Measurements from ENCODE around the gene ZNF555.
"Not testable (repeated sequence)": the region's sequence is repeated elsewhere in the genome, so short reads cannot be mapped to it uniquely, and the experiment has no call there.

Gene ZNF555

DNA sequence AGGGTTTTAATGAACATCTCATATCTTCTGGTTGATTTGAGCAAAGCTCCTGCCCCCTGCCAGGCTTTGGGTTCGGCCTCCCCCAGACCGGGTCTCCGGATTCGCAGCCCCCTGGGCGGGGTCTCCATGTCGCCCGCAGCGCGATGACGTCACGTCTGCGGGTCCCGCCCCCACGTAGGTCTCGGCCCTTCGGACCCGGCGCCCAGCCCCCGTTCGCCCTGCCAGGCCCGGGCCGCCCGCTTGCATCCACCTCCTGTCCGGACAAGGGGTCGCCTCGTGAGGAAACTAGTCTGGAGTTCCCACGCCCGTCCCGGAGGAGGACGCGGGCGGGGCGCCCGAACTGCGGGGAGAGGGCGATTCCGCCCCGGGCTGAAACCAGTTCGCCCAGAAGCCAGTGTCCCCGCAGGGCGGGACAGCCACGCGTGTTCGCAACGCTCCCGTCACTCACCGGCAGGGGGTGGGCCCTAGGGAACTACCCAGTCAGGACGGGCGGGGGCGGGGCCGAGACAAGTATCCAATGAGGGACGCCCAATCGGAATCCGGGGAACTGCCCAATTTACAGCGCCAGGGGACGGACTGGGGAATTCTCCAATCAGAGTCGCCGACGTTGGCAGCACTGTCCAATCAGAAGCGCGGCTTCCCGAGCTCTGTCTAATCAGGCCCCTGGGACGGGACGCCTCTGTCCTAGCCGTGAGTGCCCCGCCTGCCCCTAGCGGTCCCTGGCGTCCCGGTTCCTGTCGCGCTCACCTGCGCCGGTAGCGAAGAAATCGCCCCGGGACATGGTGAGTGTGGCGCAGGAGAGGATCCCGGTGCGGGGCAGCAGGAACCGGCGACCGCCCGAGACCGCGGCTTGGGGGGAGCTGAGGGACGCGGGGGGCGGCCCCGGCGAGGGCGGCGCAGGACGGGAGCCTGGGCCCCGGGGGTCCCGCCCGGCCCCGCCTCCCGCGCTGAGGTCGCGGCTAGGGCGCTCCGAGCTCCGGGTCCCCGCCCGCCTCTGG, at the start of gene ZNF555:
ZNF555 (plus strand) TSS at position 682 of the 998 bp plus-strand sequence; CDS start at position 780, 98 bp downstream.
- DNase-seq (ENCODE audit: low read depth in 2 of 2): peak; percentile 94 to 98

DNA sequence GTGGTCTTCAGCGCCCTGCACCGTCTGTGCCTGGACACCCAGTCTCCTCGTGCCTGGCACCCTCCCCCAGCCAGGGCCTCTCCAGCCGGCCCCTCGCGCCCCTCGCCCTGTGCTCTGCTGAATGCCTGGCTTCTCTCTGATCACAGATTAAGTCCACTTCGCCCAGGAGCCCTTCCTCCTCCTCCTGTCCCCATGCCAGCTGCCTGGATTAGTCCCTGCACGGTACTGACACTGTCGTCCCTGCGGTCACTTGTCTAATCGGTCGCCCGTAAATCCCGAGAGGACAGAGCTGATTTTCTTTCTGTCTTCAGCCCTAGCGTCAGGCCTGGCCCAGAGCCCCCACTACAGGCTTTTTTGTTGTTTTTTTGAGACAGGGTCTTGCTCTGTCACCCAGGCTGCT, 49.4 kb upstream of the ZNF555 start:
- DNase-seq (ENCODE audit: low read depth in 2 of 2): no peak

DNA sequence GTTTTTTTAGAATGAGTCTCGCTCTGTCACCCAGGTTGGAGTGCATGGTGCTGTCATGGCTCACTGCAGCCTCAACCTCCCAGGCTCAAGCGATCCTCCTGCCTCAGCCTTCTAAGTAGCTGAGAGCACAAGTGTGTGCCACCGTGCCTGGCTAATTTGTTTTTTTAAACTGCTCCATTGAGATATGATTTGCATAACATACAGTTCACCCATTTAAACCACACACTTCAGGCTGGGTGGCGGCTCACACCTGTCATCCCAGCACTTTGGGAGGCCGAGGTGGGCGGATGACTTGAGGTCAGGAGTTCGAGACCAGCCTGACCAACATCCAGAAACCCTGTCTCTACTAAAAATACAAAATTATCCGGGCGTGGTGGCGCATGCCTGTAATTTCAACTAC, 48.6 kb upstream of the ZNF555 start:
- not testable (repeated sequence) for DNase-seq (ENCODE audit: low read depth in 2 of 2)

DNA sequence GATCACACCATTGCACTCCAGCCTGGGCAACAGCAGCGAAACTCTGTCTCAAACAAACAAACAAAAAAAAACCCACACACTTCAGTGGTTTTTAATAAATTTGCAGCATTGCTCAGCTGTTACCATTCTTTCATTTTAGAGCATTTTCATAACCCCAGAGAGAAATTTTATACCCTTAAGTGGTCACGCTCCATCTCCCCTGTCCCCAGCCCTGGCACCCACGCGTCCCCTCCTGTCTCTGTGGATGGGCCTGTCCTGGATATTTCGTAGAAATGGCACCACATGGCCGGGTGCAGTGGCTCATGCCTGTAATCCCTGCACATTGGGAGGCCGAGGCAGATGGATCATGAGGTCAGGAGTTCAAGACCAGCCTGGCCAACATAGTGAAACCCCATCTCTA, 48.1 kb upstream of the ZNF555 start:
- DNase-seq (ENCODE audit: low read depth in 2 of 2): no peak

DNA sequence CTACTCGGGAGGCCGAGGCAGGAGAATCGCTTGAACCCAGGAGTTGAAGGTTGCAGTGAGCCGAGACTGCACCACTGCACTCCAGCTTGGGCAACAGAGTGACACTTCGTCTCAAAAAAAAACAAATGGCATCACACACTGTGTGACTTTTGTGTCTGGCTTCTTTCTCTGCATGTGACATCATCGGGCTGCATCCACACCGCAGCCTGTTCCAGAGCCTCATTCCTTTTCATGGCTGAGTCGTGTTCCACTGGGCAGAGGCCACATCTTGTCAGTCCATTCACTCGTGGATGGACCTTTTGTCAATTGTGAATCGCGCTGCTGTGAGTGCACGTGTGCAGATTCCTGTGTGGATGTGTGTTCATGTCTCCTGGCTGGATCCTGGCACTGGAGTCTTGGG, 47.7 kb upstream of the ZNF555 start:
- no peak for DNase-seq (ENCODE audit: low read depth in 2 of 2)

DNA sequence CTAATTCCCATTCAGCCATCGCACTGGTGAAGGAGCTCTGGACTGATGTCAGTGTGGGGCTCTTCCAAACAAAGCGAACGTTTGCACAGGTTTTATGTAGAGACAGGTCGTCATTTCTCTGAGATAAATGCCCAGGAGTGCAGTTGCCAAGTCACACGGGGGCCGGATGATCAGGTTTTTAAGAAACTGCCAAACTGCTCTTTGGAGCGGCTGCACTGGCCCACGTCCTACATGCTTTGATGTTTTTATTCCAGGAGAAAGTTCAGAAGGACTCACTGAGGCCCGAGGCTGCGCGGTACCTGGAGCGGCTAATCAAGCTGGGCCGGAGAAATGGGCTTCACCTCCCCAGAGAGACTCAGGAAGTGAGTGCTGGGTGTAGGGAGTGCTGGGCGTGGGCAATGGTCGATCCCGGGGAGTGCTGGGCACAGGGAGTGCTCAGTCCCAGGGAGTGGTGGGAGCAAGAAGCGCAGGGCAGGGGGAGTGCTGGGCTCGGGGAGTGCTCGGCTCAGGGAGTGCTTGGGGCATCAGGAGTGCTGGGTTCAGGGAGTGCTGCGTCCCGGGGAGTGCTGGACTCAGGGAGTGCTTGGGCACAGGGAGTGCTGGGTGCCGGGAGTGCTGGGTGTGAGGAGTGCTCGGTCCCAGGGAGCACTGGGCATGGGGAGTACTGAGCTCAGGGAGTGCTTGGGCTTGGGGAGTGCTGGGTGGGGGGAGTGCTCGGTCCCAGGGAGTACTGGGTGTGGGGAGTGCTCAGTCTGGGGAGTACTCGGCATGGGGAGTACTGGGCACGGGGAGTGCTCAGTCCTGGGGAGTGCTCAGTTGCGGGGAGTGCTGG, 45.2 kb upstream of the ZNF555 start:
- DNase-seq (ENCODE audit: low read depth in 2 of 2): no peak

DNA sequence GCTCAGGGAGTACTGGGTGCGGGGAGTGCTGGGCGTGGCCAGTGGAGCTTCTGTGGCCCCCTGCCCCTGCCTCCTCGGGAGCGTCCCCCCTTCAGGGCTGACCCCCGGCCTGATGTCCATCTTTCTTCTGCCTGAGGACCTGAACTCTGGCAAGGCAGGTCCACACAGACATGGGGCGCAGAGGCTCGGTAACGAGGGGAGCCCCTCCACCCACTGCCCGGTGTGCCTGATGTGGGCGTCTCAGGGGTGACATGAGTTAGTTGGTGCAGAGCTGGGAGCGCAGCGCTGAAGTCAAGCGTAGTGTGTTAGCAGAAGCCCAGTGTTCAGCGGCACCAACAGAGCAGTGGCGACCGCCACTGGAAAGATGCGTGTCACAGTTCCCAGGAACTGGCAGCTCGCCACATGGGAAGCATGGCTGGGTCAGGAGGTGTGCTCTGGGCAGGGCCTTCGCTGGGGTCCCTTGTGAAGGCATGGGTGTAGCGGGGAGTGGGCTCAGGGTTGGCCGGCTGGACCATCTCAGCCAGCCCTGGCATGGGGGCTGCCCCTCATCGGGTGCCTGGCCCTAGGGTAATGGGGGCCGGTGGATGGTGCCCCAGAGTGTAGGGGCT, 44.5 kb upstream of the ZNF555 start:
- no peak for DNase-seq (ENCODE audit: low read depth in 2 of 2)

DNA sequence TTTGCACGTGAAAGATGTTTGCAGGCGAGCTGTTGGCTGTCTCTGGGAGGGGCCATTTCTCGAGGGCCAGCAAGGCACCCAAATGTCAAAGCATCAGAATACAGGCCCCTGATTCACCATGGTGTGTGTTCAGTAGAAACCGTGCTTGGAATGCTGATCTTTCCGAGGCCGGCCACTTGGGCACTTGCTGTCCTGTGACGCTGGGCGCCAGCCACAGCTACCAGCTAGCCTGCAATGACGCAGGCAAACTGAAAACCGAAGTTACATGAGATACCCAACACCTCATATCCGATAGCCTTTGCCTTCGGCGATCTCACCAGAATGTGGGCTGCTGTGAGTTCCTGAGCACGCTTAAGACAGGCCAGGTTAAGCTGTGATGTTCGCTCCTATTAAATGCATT, 44.0 kb upstream of the ZNF555 start:
- DNase-seq (ENCODE audit: low read depth in 2 of 2): no peak

DNA sequence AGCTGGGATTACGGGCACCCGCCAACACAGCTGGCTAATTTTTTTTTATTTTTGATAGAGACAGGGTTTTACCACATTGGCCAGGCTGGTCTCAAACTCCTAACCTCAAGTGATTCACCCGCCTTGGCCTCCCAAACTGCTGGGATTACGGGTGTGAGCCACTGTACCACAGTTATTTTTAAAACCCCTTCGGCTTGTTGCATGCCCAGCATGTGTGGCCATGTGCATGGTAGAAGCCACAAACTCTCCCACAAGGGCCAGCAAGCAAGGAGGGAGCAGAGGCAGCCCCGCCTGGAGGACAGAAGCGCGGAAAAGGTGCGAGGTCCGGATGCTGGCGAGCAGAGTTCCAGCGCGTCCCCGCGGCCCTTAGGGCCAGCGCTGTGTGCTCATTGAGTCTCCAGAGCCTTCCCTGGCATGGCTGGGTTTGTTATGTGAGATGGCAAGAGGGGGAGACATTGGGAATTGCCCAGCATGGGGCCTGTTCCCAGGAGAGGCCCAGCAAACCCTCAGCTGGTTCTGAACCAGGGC, 43.1 kb upstream of the ZNF555 start:
- no peak for DNase-seq (ENCODE audit: low read depth in 2 of 2)

DNA sequence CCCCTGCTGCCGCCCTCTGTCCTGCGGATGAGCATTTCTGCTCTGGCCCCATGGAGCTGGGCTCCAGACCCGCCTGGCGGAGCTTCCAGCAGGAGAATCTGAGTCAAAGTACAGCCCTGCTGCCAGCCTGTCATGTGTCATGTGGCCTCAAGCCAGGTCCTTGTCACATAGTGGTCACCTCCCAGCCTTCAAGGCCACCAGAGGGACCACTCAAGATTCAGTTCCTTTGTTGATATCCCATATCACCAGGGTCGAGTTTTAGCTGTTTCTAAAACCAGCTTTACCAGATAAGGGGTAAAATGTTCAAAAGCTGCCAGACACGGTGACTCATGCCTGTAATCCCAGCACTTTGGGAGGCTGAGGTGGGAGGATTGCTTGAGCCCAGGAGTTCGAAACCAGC, 42.5 kb upstream of the ZNF555 start:
- no peak for DNase-seq (ENCODE audit: low read depth in 2 of 2)

DNA sequence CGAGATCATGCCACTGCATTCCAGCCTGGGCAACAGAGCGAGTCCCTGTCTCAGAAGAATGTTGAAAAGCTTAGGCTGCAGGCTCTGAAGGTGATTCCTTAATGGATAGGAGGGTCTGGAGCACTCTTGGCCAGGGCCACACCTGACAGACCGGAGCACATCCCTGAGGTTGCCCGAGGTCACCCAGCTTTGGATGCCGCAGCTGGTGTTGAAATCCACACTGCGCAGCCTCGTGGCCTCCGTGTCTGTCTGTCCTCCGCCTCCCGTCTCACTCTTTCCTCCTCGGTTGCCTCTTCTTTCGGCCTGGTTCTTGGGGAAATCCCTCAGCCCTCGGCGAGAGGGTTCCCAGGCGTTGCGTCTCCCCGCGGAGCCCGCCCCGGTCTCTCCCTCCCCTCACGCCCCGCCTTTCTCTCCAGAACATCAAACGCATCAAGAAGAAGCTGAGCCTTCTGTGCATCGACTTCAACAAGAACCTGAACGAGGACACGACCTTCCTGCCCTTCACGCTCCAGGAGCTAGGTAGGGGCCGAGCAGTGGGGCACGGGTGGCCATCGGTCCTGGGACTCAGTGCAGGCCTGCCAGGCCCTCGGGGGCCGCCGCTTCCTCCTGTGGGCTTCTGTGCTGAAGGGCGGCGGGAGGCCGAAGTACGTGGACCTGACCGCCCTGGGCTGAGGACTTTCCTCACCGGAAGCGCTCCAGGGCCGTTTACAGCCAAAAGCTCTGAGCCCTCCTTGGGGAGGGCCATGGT, 41.8 kb upstream of the ZNF555 start:
- no peak for DNase-seq (ENCODE audit: low read depth in 2 of 2)

DNA sequence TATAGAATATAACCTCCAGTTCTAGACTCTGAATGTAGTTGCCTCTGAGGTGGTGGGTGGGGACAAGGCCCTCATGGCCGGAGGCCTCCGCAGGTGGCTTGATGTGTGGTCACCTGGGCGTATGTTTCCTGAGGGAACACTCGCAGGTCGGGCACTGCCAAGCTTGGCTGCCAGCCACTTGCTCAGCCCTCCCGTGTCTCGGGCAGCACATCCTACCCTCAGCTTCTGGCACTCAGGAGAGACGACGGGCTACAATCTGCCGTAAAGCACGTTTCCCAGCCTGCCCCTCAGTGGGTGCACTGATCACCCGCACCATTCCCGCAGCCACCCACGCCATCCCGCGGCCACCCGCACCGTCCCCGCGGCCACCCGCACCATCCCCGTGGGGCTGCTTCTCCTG, 40.8 kb upstream of the ZNF555 start:
- DNase-seq (ENCODE audit: low read depth in 2 of 2): no peak

DNA sequence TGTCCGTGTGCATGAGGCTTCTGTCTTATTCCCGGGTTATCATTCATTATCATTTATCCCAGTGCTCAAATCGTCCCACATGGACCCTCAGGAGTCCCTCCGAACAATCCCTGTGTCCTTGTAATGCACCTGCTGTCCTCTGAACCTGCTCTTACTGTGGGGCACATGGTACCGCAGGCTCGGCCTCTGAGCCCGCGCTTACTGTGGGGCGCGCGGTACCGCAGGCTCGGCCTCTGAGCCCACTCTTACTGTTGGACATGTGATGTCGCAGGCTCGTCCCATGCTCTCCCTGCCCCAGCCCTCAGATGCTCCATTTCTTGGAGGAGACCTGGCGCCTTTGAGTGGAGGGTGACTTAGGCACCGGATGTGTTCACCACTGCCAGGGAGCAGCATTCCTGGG, 38.4 kb upstream of the ZNF555 start:
- no peak for DNase-seq (ENCODE audit: low read depth in 2 of 2)

DNA sequence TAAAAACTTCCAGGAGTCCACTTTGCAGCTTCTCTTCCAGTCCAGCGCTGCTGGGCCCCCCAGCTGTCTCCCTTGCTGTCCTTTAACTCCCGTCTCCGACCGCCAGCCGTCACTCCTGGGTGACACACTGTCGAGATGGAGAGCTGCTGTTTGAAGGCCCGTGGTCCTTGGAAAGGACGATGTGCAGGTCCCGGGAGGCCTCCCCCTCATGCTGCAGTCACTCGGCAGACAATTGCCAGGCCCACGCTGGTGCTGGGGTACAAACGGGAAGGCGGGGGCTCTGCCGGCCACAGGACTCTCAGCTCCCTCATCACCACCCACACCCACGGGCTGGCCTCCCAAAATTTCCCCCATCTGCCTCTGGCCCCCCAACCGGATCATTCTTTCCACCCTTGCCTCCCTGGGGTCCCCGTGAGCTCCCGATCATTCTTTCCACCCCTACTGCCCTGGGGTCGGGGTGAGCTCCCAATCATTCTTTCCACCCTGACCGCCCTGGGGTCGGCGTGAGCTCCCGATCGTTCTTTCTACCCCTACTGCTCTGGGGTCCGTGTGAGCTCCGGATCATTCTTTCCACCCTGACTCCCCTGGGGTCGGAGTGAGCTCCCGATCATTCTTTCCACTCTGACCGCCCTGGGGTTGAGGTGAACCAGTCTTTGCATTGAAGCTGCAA, 37.7 kb upstream of the ZNF555 start:
- DNase-seq (ENCODE audit: low read depth in 2 of 2): no peak

DNA sequence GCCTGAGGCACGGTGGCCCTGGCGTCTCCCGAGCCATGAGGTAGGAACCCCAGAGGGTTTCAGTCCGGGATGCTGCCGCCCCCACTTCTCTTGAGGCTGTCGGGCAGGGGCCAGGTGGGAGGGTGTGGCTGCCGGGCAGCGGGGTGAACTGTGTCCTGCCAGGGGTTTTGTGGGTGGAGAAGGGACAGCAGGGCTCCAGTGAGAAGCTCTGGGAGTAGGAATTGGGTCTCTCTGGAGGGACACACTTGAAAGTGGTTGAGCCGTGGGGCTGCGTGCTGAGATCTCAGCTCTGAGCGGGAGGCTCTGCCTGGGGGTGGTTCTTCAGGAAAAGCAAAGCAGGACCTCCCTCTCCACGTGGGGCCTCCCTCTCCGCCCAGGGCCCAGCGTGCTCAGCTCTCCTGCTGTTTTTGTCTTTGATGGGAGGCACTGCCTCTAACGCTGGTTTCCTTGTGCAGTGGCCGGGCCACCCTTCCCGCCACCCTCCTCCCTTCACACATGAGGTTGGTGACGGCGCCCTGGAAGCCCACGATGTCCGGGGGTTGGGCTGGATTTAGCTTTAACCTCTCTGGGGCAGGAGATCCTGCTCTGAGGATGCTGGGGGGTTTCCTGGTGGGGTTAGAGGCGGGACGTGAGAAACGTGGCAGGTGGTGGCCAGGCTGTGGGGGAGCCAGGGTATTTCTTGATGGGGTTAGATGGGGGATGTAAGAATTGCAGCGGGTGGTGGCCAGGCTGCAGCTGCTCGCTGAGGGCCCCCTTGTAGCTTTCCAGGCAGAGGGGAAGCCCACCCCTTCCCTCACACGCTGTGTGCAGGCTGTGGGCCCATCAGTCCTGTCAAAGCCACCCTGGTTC, 36.9 kb upstream of the ZNF555 start:
- DNase-seq (ENCODE audit: low read depth in 2 of 2): no peak

DNA sequence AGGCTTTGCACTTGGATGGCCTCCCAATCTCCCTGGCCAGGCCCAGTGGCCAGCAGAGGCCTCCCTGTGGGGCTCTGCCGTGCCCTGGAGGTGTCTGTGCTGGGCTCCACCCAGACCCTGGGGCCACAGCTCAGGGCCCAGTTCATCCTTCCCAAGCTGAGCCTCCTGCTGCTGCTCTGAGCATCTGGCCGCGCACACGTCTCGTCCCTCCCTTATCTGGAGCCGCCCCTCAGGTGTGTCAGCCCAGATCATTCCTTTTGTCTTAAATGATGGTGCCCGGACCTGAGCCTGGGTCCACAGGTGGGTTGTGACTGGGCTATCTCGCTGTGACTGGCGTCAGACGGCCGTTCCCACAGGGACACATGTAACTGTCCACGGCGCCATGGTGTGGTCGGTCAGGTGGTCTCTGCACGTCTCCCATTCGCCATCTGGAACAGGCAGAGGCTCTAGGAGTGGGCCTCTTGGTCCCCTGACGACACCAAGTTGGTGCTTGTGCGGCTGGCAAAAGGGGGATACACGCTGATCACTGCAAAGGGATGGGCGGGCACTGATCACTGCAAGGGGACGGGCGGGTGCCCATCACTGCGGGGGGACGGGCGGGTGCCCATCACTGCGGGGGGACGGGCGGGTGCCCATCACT, 35.9 kb upstream of the ZNF555 start:
- DNase-seq (ENCODE audit: low read depth in 2 of 2): no peak

DNA sequence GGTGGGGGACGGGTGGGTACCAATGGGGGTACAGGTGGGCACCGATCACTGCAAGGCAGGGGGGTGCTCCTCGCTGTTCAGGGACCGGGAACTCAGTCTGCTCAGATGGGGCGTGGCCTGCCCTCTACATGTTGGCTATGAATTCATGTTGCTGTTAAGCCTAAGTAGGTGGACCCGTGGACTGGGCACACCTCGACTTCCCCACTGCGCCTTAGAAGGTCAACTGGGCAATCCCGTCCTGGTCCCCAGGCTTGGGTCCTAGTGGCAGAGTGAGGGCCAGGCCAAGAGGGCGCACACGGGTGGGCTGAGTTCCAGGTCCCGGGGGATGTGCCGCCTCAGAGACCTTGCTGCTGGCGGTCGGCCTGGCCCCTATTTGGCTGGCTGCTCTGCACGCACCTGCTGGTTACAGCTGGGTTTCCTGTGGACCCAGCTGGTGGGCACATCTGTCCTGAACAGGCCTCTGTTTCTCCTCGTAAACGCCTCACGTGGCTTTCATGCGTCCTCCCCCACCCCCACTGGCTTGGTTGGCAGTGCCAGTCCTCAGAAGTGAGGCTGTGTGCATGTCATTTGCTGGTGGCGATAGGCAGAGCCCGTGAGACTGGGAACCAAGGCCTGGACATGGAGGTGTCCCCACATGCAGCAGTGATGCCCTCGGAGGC, 35.2 kb upstream of the ZNF555 start:
- DNase-seq (ENCODE audit: low read depth in 2 of 2): no peak

DNA sequence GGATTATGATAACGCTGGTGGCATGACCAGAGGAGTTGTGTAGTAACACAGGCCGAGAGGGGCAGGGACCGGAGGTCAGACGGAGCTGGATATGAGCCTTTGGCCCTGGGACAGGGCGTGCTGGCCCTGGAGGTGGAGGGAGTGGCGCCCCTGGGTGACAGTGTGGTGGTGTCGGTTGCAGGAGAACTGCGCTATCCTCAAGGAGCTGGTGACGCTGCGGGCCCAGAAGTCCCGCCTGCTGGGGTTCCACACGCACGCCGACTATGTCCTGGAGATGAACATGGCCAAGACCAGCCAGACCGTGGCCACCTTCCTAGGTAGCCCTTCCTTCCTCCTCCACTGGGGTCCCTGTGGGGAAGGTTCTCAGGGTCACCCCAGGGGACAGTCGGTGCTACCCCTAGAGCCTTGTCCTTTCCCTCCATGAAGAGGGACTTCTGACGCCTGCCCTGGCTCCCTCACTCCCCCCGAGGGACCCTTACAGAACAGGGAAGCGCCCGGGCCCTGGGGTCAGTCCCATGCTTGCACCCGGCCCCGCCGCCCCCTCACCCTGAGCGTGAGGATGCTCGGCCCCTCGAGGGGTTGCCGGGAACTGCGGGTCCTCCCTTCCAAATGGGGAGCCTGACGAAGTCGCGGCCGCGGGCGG, 34.4 kb upstream of the ZNF555 start:
- no peak for DNase-seq (ENCODE audit: low read depth in 2 of 2)

All from stimulated activated CD8-positive, alpha-beta memory T cell treated with anti-CD3 and anti-CD28 coated beads, Interleukin-7, amount 100 ng/mL, for 1 hour (primary cell).